Tibial nerve (tissue), 4 donors: ENCODE measurements around the gene DCUN1D3. TPM values are rescaled to one million over a fixed set of nuclear protein-coding genes. Genes with fewer than 3 reads are reported as not detected.

ENCODE experiments used
- DNase-seq, 2 donors: peaks; one replicate each; pipeline ENCODE4 v3.0.0-alpha.2; 2019; ENCODE audit warnings: low spot score in 2 of 2
- H3K27ac ChIP-seq, 4 donors: fragments of 200-600 bp; sonication (generic) in 3 of 4; one replicate each; pipeline ENCODE4 v1.5.1; 2017 to 2019; ENCODE audit warnings: mild to moderate bottlenecking in 1 of 4
- H3K27me3 ChIP-seq, 2 donors: fragments of 200-600 bp; sonication (generic) in 1 of 2; one replicate each; pipeline versions ENCODE4 v1.5.1 to v1.6.0; 2017 to 2019
- H3K36me3 ChIP-seq, 3 donors: fragments of 200-600 bp; sonication (generic); one replicate each; pipeline ENCODE4 v1.5.1; 2018 to 2019
- H3K4me1 ChIP-seq, 4 donors: fragments of 200-600 bp; sonication (generic) in 3 of 4; one replicate each; pipeline ENCODE4 v1.5.1; 2017 to 2019
- H3K4me3 ChIP-seq, 4 donors: fragments of 200-600 bp; sonication (generic) in 3 of 4; one replicate each; pipeline ENCODE4 v1.5.1; 2017 to 2019; ENCODE audit warnings: mild to moderate bottlenecking in 1 of 4, moderate library complexity in 1 of 4
- H3K9me3 ChIP-seq, 4 donors: fragments of 200-600 bp; sonication (generic) in 3 of 4; one replicate each; pipeline ENCODE4 v1.5.1; 2017 to 2019
- CTCF ChIP-seq, 5 experiments: fragments of 200-600 bp in 3 of 5; fragments of 450-650 bp in 2 of 5; sonication (generic) in 3 of 5; IDR thresholded peaks; one replicate each; pipeline ENCODE4 v1.5.1; 2016 to 2019; ENCODE audit warnings: antibody characterized with exemption in 5 of 5, mild to moderate bottlenecking in 3 of 5, moderate library complexity in 2 of 5
- EP300 ChIP-seq, 2 donors: sonication (generic); formaldehyde crosslinking; IDR thresholded peaks; one replicate each; pipeline ENCODE4 v1.6.1; 2017; ENCODE audit warnings: antibody characterized with exemption in 2 of 2, mild to moderate bottlenecking in 1 of 2
- POLR2A ChIP-seq, 2 donors: fragments of 450-650 bp; IDR thresholded peaks; one replicate each; pipeline ENCODE4 v1.6.1; 2017; ENCODE audit warnings: antibody characterized with exemption in 2 of 2, mild to moderate bottlenecking in 2 of 2, moderate library complexity in 2 of 2
- WGBS, 2 donors: methylation state at CpG; one replicate each; pipeline ENCODE4 v1.1.5; 2018; 5-methylcytosine and 5-hydroxymethylcytosine counted together
- total RNA-seq, 4 donors: library from RNA; depleted of rRNA; stranded (reverse); fragments of >200 nt; gene quantifications; one replicate each; pipeline ENCODE4 v1.1.0, GENCODE V29; 2016

The DCUN1D3 gene
- total RNA-seq, 4 donors from 2014 or later, result 28.8 to 37.5 (median 29.3) TPM

GRCh38 chr16:20906341-20907255, 6.4 kb upstream of the DCUN1D3 start:
- H3K4me1 ChIP-seq, result peaks cover 3 to 92% (median 63%) of the 10 kb centered on the region in 4 donors
- no peaks in the 10 kb centered on the region for H3K36me3 ChIP-seq
- no peaks in the 10 kb centered on the region for H3K27me3 ChIP-seq
- DNase-seq, result peak in 1 of 2 donors; percentile 46
- 49 to 54% methylated on average over 4 of the region's 4 CpGs for WGBS, 2 donors
- no peak overlapping the region for H3K4me3 ChIP-seq
- peak overlapping the region; percentile 37 to 100 (median 74) for H3K27ac ChIP-seq
- TF ChIP-seq POLR2A (IDR thresholded peaks at IDR 0.05), result no peak
- TF ChIP-seq CTCF (IDR thresholded peaks at IDR 0.05), result no peak
- peak in 1 of 2 donors; percentile 64 for TF ChIP-seq EP300 (IDR thresholded peaks at IDR 0.05)
- no peaks in the 10 kb centered on the region for H3K9me3 ChIP-seq

DNA sequence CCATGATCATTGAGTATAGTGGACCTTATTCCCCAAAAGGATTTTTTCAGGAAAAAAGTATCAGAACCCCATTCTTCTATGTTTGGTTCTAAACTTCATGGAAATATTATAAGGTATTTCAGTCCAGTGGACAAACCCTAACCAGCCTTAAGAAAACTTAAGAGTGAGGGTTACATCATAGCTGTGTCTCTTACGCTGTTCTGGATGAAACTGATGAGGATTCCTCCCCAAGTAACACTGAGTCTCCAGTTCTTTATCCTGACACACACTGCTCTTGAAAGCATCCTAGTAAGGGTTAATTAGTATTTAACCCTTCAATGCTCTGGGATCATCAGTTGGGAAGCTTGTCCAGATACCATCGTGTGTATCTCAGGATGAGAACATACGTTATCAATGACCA, 5.4 kb upstream of the DCUN1D3 start:
- WGBS, 2 donors, result 47 to 54% methylated on average over 3 of the region's 3 CpGs
- TF ChIP-seq CTCF (IDR thresholded peaks at IDR 0.05) (no peak), POLR2A (IDR thresholded peaks at IDR 0.05) (no peak), EP300 (IDR thresholded peaks at IDR 0.05) (no peak)
- peak overlapping the region; percentile 37 to 100 (median 74) for H3K27ac ChIP-seq
- no peaks in the 10 kb centered on the region for H3K36me3 ChIP-seq
- DNase-seq, result no peak
- no peaks in the 10 kb centered on the region for H3K9me3 ChIP-seq
- no peaks in the 10 kb centered on the region for H3K27me3 ChIP-seq
- peaks cover 3 to 86% (median 58%) of the 10 kb centered on the region in 4 donors for H3K4me1 ChIP-seq
- no peak overlapping the region for H3K4me3 ChIP-seq

- no peaks in the 10 kb centered on the region for H3K36me3 ChIP-seq
- peak in 1 of 2 donors; percentile 63 for DNase-seq
- no peaks in the 10 kb centered on the region for H3K27me3 ChIP-seq
- peaks cover 3 to 78% (median 58%) of the 10 kb centered on the region in 4 donors for H3K4me1 ChIP-seq
- H3K4me3 ChIP-seq, result no peak overlapping the region
- no peaks in the 10 kb centered on the region for H3K9me3 ChIP-seq
- peak overlapping the region; percentile 37 to 100 (median 65) for H3K27ac ChIP-seq
- 23 to 46% methylated on average over 3 of the region's 3 CpGs for WGBS, 2 donors
- peak in 1 of 2 donors; percentile 63 for TF ChIP-seq EP300 (IDR thresholded peaks at IDR 0.05)
- TF ChIP-seq CTCF (IDR thresholded peaks at IDR 0.05), result no peak
- no peak for TF ChIP-seq POLR2A (IDR thresholded peaks at IDR 0.05)
Observed at GRCh38 chr16:20904507-20905081, 4.4 kb upstream of the DCUN1D3 start.

DNA sequence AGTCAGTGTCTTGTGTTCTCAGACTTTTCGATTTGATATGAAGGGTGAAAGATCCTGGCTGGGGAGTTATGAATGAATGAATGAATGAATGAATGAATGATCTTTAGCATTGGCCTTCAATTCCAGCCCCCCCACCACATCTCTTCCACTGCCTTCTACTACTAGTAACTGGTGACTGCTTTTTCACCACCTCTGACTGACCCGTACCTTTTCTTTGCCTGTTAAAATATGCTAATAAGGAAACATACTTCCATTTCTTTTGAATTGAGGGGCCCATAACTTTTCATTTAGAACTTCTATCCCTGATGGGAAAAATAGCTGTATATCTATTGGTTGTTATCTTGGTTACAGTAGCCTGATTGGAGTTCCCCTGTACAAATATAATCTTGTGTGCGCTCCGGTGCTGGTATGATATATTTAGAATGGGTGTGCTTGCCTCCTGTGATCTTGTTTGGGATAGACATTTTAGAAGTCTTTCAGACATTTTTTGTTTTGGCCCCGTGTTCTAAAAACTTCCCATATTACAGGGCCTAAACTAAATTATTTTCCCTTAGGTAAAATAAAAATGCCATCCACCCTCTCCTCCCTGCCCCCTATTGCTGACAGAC, 3.8 kb upstream of the DCUN1D3 start:
- WGBS, 2 donors, result 53 to 64% methylated on average over 5 of the region's 5 CpGs
- Histone ChIP-seq H3K9me3 (no peaks in the 10 kb centered on the region), H3K4me1 (peaks cover 3 to 80% (median 58%) of the 10 kb centered on the region in 4 donors), H3K27ac (peak overlapping the region in 2 of 4 donors; percentile 92 to 100), H3K27me3 (no peaks in the 10 kb centered on the region), H3K36me3 (no peaks in the 10 kb centered on the region), H3K4me3 (no peak overlapping the region)
- no peak for DNase-seq
- no peak for TF ChIP-seq CTCF (IDR thresholded peaks at IDR 0.05)
